HG03457 (cell line): ENCODE results near the gene WWOX.

ENCODE experiments used
- ATAC-seq: cut with Tn5 transposase; IDR thresholded peaks from one replicate; pipeline ENCODE4 v1.9.1; 2021; ENCODE audit warnings: moderate number of reproducible peaks; ENCODE audit not compliant: unreplicated experiment

The WWOX gene

DNA sequence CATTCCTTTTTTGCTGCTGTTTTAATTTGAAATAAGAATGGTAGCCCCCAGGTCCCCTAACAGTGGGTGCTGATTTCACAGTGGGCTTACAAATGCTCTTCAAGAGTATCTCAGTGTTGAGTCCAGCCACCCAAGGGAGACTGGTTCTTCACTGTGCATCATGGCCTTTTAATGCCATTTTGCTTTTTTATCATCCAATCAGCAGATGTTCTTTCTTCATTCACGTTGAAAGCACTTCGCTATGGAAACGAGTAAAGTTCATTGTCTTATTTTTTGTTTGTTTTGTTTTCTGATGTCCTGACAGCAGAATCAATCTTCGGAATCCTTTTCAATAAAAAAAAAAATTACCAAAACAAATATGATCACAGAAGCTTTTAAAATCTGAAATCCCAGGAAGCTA lies 1072.0 kb downstream of the WWOX start:
- ATAC-seq: no peak

DNA sequence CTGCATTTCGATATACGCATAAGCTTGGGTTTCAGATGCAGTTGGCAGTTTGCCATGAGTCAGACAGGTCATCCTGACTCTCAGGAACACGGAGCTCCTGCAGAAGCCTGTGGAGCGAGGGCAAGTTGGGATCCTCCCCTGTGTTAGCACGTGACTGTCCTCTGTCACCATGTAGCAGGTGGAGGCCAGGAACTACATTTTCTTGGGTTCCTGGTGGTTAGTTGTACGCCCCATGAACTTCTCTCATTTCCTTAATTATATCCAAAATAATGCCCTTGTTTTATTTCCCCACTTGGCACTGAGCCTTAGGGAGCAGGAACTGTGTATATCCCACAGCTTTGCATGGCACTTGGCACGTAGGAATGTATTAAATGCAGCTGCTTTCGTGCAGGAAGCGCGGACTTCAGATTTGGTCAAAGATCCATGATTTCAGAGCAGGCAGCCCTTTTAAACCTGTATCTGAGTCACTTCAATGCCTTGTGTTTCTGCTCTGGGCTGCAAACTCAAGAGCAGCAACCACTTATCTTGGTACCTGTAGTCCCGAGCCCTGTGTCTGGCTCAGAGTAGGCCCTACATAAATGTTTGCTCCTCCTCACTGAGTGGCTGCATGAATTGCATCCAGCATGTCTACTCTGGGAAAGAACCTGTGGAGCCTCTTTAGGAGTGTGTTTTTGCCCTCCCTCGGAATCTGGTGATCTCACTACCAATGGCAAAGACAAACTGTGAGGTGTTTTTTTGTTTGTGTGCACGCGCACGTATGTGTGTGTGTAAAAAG lies 1072.7 kb downstream of the WWOX start:
- ATAC-seq: no peak

DNA sequence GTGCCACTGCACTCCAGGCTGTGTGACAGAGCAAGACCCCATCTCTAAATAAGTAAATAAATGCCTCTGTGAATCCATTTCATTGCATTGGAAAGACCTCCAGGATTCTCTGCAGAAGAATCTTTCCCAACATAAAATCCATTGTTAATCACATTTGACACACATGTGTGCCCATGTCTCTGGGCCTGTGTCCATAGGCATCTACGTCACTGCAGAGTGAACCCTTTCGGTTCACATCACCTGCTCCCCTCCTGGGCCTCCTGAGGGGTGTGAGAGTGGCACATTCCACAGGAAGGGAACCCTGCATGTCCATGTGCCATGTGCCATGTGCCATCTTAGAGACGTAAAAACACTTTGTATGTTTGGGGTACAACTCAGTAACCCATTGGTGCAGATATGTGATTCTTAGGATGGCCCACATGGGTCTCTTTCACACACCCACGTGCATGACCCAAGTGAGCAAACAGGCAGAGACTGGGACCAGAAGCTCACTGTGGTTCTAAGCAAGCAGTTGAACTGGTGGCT lies 1073.6 kb downstream of the WWOX start:
- no peak for ATAC-seq

DNA sequence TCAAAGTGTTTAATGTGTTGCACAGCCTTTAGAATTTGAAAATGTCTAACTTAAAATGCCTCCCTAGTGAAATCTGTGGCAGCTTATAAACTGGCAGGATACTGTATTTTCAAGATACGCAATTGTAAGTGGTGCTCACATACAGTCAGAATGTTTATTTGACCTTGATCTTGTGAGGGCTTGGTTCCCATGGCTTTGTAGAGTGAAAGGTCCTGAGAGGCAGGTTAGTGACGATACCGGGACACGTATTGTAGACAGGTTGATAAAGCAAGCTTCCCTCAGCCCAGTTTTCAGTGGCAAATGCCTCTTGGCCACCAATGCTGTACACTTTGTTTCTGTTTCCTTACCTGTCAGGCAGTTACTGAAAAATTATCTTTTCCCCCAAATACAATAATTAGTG lies 1074.5 kb downstream of the WWOX start:
- ATAC-seq: no peak

DNA sequence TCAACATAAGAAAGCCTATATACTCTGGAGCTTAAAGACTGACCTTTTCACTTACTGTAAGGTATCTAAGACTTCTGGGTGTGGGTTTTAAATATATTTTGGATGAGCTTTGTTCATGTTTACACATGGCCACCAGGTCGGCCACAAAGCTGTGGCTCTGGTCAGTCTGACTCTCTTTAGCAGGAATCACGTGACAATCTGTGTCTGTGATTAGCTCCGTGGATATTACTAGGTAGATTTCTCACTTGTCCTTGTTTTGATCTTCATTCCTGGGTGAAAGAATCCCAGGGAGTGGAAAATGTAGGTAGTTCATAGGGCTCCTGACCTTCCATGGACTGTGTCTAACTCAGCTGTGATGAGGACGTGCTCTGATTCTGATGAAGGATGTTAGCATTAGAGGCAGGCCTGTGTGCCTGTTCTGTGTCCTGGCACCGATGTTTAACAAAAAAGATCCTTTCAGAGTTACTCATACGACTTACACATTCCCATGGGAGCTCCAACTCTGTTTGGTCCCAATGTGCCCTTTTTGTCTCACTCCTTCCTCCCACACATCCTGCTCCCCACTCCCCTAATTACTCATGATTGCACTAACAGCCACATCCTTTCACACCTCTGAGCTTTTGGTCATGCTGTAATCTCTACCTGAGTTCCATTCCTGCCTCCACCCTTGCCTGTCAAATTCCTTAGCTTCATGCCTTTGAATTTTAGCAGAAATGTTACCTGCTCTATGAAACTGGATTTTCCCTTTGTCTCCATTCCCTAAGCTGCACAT lies 1076.0 kb downstream of the WWOX start:
- ATAC-seq: no peak

DNA sequence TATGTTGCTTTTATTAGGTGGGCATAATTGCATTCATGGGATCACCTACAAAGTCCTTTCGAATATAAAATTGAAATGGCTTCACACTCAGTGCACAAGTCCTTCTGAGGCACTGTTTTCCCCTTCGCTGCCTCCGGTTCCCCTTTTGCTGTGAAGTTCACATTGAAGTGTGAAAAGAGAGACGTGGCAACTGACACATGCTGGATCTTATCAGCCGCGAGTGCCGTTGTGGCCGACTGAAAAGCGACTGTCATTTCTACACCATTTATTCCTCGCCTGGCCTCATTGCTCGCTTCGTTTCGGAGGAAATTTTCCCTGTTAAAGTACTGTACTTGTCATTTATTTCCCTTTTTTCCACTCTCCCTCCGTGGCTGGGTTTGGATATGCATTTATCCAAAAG lies 1077.6 kb downstream of the WWOX start:
- no peak for ATAC-seq

DNA sequence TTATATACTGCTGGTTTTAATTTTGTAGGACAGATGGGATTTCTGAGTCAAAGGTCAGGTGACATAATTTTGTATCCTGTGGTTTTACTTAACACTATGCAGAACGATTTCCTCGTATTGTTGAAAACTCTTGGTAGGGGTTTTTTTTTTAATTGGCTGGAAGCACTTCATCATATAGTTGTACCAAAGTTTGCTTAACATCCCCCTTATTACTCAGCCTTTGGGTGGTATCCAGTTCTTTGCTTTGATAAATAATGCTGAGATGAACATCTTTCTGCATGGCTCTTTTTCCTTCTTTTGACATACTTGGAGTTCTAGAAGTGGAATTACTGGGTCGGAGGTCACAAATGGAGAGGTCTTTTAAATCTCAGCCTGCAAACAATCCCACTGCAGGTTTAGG lies 1082.0 kb downstream of the WWOX start:
- no peak for ATAC-seq

DNA sequence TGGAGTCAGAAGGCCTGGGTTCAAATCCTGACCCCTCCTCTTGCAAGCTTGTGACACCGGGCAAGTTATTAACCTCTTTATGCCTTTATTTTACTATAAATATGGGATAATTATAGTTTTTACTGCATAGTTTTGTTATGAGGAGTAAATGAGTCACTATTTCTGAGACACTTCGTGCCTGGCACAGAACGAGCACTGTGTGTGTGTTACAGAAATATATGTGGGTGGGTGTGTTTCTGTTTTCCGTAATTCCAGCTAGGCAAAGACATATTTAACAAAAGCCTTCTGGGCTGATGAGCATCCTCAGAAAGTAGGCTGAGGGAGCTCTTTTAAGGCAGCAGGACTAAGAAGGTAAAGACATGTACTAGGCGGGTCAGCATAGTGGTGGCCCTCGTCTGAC lies 1083.2 kb downstream of the WWOX start:
- ATAC-seq: no peak

DNA sequence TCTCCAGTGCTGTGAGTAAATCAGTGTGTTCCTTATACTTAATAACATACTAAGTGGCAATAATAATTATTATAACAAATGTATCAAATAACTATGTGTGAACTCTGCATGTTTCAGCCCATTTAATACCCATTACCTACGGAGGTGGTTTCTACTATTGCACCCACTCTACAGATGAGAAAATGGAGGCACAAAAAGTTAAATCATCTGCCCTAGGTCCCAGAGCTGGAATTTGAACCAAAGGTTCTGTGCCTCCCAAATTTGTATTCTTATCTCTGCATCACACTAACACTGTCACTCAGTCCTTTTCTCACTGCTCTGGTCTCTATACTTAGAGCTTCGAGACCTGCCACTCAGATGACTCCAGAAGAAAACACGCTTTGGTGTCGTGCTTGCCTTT lies 1084.1 kb downstream of the WWOX start:
- ATAC-seq: no peak

DNA sequence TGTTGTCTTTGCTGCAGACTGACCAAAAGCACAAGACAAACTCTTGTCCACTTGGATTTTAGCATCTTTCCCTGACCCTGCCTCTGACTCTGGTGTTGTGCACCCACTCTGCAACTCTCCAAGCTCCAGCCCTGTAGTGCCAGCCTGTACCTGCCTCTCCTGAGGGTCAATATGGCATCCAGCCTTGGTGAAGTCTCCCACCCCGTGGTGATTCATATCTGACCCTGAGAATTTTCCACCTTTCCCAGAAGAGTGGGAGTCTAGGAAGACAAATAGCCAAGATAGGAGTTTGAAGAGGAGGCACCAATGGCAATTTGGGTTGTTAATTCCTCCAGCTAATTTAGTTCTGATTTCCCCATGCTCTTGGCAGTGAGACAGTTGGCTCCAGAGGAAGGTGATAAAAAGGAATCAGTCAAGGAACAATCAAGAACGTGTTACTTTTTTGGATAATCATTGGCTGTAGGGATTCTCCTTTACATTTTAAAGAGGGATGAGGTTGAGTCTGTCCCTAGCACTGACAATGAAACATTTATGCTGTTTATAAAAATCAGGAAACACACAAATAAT lies 1085.1 kb downstream of the WWOX start:
- no peak for ATAC-seq

DNA sequence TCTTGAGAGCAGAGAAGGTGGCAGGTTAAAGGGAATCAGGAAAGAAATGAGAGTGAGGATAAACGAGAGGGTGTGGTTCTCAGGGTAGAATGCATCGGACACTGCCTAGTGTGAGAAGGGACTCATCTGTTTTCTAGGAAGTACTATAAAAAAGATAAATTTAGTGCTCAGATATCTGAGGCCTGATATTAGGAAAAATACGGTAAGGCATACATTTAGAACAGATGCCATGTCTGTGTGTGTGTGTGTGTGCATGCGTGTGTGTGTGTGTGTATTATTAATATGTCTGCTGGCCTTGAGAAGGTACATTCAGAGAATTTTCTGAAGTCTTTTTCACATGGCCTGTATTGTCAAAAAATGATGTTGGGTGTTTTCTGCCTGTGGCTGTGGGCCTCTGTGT lies 1086.3 kb downstream of the WWOX start:
- no peak for ATAC-seq

DNA sequence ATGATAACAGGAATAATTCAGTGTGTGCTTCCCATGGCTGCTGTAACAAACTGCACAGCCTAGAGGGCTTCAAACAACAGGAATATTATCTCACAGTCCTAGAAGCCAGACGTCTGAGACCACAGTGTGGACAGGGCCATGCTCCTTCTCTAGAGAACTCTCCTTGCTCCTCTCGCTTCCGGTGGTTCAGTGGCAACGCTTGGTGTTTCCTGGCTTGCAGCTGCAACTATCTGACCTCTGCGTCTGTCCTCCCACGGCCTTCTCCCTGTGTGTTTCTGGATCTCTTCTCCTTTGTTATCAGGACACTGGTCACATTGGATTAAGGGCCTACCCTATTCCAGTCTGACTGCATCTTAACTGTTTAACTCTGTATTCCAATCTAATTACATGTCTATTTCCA lies 1086.7 kb downstream of the WWOX start:
- ATAC-seq: no peak

DNA sequence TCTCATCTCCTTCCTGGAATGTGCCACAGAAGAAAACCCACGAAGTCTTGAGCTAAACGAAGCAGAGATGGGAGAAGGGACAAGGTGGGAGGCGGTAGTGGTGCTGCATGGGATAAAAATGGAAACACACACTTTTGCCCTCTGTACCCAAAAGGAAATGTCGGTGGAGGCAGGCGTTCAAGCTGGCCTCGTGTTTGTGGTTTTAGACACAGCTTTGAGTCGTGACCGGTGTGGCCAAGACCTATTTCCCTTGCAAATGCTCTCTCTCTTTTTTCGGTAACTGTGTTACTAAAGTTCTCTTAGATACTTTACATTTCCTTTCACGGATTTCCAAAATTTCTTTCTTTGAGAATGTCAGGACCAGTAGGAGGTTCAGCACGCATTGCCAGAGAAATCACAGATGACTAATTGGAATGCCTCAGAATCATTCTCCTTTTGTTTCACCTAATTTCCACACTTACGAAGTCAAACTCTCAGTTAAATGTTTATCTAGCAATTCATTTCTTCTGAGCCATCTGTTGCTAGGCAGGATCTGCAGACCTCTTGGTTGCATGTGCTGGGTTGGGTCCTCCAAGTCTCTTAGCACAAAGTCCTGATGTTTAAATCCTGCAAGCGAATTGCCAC lies 1088.8 kb downstream of the WWOX start:
- ATAC-seq: no peak

DNA sequence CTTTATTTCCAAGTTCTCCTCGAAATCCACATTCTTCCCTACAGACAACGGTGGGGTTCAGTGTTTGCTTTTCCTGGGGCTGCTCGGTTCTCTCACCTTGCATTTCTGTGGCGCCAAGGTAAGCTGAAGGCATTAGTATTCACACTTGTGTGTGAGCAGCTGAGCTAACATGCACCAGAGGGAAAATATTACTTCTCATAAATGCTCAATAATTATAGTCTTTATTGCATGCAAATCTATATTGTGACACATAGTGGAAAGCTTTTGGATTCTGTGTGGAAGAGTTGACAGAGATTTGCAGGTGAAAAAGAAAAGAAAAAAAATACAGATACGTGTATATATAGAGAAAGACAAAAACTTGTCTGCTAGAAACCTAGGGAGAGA lies 1089.3 kb downstream of the WWOX start:
- no peak for ATAC-seq

DNA sequence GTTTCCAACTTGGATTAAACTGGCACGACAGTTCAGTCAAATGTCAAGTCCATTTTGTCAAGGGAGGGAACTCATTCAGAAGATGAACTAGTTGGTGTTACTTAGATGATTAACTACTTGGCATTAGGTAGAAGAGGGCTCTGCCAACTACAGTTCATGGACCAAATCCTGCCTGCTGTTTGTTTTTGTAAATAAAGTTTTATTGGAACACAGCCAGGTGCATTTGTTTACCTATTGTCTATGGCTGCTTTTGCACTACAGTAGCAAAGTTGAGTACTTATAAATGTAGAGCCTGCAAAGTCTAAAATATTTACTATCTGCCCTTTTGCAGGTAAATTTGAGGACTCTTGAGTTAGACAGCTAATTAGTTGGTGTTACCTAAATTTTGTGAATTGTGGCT lies 1091.1 kb downstream of the WWOX start:
- ATAC-seq: no peak

DNA sequence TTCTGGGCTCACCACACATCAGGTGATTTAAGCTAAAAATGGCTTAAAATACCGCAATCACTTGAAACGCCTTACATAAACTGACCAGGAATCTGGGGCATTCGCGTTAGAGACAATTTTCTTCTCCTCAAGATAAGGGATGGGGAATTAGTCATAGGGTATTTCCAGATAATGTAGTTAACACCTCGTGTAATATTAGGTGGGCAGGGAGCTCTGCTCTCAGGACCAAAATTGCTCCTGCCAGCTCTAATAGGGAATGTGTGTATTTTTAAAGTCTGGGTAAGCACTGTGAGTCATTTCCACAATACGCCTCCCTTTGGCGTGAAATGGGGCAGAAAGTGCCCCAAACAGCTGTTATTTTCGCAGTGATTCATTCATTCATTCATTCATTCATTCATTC lies 1092.5 kb downstream of the WWOX start:
- no peak for ATAC-seq

DNA sequence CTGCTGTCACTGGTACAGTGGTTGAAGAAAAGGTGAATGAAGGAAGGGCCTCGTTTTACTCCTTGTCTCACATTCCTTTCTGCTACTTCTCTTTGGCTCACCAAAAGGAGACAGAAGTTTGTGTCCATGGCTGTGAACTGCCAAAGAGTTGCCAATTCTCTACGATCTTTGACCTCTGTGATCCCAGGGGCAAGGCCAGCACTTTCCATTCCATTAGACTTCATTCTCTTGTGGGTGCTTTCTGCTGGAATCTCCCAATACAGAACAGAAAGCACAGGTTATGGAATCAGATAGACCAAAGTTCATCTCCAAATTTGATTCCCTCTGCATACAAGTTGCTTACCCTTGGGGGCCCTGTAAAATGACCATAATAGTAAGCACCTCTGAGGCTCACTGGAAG lies 1093.5 kb downstream of the WWOX start:
- ATAC-seq: no peak

DNA sequence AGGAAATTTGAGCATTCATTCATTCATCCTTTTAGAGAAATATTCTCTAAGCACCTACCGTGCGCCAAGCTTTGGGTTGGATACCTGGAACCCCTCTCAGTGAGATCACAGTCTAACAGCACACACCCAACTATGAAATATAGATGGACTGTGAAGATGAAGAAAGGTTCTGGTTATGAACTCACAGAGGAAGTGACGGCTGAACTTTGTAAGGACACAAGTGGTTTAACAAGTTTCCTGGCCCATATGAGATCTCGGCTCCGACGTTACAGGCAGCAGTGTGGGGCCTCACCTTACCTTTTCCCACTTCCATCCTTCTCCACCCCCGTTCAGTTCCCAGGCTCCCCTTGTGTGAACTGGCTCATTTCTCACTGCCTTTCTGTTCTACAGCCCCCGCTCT lies 1094.8 kb downstream of the WWOX start:
- no peak for ATAC-seq

DNA sequence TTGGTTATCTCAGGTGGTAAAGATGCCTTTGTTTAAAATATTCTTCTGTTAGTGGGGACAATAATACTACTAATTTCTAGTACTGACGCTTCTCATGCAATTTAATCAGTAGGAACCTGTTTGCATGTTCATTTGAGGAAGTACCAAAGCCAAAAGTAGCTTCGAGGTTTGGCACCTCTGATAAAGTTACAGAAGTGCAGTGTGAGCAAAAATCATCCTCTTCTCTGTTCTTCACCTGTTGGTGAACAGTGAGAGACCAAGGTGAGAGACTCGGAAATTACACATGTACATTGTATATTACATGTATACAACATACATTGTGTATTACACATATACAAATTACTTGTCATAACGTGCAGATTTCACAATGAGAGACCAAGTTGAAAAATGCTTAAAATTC lies 1096.5 kb downstream of the WWOX start:
- no peak for ATAC-seq

DNA sequence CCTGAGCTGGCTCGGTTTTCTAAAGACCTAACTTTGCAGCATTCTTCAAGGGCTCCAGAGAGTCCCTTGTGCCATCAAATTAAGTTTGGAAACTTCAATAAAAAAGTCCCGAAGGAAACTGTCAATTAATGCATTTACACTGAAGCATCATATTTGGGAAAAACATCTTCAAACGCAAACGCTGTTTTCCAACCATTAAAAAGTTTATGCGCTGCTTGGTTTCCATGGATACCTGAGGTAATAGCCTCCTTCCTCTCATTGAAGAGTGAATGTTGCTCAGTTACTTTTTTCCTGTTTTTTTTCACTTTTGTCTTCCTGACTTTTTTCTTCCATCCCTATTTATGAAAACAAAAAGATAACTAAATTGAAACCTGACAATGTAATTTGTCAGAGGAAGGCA lies 1102.0 kb downstream of the WWOX start:
- no peak for ATAC-seq

DNA sequence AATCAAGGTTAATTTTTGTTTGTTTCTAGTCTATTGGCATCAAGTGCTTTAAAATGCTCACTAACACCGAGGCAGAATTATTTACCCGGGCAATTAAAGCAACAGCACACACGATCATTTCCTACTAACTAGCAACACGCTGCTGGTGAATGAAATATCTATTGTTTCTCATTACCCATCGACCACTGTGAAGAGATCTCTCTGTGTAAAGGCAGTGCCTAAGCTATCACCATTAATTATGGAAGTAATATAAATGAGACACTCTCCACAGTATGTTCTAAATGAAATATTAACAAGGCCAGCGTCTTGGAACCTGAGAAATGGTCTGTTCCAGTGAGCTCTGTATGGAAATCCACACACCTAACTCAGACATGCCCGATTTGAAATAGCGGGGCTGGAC lies 1103.5 kb downstream of the WWOX start:
- ATAC-seq: no peak

DNA sequence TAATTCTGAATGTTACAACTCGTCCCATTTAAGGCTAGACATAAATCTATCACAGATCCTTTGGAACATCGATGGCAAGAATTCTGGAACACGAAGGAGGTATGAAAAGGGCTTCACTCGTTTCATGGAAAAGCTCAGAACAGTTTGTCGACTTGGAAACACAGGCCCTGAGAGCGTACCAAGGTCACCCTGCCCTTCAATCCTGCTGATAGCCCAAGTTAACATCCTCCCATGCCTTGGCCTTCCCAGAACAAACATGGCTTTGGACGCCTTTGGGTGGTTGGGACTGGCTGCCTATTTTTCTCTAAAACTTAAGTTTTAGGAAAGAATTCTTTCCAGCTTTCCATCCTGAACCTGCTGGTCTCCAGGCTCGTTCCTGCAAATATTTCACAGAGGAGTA lies 1105.0 kb downstream of the WWOX start:
- ATAC-seq: no peak
